HS-27A (cell line): Measurements from ENCODE around the gene CLASP2.
"Not testable (repeated sequence)": the region's sequence is repeated elsewhere in the genome, so short reads cannot be mapped to it uniquely, and the experiment has no call there.

Experiments
- DNase-seq: peaks from one replicate; pipeline ENCODE4 v3.0.0-alpha.2; 2012; ENCODE audit warnings: low read depth, missing footprints

Gene CLASP2

DNA sequence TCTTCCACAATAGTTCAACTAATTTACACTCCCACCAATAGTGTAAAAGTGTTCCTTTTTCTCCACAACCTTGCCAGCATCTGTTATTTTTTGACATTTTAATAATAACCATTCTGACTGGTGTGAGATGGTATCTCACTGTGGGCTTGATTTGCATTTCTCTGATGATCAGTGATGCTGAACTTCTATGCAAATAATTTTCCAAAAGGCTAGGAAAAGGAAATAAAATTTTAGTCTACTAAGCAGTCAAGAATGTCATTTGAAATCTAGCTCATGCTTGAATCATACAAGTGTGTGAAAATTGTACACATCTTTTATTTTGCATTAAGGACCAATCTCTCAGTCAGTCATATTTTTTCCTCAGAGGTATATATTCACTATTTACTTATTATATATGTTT, 176.1 kb downstream of the CLASP2 start:
- DNase-seq: no peak

DNA sequence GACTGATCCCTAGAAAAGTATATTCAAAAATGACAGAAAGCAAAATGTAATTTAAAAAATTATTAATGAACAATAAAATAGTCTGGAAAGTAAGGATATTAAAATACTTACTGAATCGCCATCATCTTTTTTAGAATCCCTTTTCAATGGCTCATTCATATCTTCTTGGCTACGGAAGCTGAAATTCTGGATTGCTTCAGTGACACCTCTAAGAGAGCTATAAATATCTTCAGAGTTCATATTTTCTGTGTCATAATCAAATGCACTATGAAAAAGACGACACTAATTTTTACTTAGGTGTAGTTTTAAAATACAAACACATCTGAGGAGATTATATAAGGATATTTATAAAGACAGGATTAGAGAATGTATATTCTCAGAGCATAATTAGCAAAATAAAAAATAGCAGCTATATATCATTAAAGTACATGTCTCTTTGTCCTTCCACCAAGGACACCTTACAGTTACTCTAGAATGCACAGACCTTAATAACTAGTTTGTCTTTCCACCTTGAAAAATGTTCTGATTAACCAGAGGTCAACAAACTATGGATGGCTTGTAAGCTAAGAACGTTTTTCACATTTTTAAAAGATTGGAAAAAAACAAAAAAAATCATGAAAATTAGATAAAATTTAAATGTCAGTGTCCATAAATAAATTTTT, 179.2 kb downstream of the CLASP2 start:
- DNase-seq: no peak

DNA sequence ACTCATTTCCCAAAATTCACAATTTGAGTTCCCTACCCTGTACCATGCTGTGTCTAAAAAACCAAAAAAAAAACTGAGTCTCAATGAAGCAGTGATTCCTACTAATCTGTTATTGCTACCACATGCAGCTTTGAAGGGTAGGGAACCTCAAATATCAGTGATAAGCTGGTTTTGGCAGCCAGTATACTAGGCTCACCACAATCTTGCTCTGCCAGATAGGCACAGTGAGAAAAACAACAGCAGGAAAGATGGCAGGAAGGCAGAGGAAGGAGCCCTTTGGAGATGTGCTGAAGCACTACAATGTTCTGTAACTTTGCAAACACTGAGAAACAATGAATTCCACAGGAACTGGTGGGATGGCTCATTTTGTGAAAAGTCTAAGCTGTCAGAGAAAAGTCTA, 180.9 kb downstream of the CLASP2 start:
- no peak for DNase-seq

DNA sequence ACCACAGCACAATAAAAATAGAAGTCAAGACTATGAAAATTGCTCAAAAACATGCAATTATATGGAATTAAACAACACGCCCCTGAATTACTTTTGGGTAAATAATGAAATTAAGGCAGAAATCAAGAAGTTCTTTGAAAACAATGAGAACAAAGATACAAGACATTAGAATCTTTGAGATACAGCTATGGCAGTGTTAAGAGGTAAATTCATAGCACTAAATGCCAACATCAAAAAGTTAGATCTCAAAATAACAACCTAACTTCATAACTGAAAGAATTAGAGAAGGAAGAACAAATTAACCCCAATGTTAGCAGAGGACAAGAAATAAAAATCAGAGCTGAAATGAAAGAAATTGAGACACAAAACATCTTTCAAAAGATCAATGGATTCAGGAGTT, 191.3 kb downstream of the CLASP2 start:
- no peak for DNase-seq

DNA sequence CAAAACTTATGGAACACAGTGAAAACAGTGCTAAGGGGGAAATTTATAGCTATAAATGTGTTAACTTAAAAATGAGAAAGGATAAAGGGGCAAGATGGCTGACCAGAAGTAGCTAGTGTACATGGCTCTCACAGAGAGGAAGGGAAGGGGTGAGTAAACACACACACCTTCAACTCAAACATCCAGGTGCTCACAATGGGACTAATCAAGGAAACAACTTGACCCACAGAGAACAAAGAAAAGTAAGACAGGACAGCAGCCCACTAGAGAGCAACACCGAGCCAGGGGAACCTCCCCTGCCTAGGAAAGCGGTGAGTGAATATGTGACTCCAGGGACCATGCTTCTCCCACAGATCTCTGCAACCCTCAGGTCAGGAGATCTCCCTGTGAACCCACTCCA, 192.8 kb downstream of the CLASP2 start:
- no peak for DNase-seq

DNA sequence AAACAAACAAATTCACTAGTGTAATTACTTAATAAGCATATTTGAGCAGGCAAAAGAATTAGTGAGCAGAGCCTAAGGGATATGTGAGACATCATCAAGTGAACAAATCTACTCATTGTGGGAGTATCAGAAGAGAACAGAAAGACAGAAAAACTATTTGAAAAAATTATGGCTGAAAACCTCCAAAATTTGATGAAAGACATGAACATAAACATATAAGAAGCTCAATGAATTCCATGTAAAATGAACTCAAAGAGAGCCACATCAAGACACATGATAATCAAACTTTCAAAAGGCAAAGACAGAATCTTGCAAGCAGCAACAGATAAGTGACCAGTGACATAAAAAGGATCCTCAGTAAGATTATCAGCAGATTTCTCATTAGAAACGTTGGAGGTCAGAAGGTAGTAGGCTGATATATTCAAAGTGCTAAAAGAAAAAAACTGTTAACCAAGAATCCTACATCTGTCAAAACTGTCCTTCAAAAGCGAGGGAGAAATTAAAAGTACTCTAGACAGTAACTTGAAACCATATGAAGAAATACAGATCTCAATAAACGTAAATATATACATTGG, 194.9 kb downstream of the CLASP2 start:
- DNase-seq: no peak

DNA sequence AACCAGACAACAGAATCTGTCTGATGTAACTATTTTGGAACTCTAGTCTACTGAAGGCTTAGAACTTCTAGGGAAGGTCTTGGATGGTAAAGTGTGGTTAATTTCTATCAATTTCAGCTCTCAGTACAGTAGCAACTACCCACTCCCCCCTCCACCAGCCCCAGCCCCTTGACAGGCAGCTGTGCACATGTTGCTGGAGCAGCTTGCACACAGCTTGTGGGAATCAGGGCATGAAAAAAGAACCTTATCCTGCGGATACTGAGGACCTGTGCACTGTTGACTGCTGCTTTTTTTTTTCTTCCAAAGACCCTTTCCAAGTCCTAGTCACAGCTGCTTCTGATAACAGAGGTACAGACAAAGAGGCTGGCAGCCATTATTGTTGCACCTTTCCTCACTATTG, 196.3 kb downstream of the CLASP2 start:
- no peak for DNase-seq

DNA sequence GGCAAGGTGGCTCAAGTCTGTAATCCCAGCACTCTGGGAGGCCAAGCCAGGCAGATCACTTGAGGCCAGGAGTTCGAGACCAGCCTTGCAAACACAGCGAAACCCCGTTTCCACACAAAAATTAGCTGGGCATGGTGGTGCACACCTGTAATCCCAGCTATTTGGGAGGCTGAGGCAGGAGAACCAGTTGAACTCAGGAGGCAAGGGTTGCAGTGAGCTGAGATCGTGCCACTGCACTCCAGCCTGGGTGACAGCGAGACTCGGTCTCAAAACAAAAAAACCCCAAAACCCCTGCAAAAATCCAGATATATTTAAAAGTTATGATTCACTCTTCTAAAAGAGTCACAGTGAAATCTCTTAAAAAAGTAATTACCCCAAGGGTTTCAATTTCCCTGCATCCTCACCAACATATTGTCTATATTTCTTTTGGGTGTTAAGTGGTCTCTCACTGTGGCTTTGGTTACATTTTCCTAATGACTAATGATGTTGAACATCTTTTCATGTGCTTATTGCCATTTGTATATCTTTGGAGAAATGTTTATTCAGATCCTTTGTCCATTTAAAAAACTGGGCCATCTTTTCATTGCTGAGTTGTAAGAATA, 204.7 kb downstream of the CLASP2 start:
- DNase-seq: no peak

DNA sequence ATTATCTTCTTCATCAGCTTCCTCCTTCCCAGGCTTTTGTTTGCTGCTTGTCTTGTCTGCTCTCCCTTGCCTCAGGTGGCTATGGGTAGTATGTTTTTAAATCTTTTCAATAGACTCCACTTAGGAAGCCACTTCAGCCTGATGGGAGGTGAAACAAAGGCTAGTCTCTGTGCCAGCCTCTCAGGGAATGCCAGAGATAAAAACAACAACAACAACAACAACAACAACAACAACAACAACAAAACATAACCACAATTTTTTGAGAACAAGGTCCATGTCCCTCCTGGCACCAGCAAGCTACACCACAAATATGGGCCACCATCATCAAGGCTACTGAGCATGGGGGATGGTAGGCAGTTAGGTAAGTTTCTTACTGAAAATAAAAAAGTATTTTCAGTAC, 213.0 kb downstream of the CLASP2 start:
- no peak for DNase-seq

DNA sequence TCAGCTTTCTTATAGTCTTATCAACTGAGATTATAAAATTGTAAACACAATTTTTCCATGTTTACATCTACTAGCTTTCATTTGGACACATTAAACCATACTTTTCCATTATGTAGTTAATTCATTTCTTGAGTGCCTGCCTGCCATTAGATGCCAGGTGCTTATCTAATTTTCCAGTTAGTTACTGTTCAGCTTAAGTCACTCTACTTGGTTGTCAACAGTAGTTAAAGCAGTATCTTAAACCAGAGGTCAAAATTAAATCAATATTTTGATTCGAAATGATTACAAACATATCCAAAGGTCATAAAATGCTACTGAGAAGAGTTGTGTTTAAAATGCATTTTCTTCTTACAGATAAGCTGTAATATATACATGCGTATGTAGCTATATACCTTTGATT, 221.6 kb downstream of the CLASP2 start:
- DNase-seq: no peak

DNA sequence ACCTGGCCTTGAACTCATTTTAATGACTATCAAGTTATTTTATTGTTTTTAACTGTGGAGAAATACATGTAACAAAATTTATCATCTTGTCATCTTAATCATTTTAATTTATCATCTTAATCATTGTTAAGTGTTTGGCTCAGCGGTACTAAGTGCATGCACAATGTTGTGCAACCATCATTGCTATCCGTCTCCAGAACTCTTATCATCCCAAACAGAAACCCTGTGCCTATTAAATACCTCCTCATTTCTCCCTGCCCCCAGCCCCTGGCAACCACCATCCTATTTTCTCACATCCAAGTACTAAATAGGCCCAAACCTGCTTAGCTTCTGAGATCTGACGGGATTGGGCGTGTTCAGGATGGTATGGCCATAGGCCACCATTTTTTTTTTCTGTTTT, 226.3 kb downstream of the CLASP2 start:
- no peak for DNase-seq

DNA sequence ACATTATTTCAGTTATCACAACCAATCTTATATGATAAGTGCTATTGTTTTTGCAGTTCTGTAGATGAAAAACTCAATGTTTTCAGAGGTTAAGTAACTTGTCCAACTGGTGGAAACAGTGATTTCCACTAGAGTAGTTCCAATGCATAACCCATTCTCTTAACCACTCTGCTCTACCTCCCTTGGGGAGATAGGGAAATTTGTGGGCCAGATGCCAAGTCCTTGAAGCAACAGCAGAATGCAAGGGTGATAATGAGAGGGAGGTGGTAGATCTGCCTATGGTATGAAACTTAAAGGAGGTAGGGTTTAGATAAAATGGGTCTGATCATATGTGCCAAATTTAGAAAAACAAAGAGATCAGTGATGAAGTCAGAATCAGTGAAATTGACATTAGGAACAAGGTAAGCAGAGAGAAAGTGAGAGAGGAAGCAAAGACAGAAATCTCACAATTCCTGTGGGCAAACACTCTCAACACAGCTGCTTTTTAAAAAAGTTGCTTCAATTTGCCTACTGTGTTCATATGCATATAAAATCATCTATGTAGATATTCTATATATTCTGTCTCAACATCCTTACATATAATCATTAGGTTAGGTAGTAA, 227.3 kb downstream of the CLASP2 start:
- no peak for DNase-seq

DNA sequence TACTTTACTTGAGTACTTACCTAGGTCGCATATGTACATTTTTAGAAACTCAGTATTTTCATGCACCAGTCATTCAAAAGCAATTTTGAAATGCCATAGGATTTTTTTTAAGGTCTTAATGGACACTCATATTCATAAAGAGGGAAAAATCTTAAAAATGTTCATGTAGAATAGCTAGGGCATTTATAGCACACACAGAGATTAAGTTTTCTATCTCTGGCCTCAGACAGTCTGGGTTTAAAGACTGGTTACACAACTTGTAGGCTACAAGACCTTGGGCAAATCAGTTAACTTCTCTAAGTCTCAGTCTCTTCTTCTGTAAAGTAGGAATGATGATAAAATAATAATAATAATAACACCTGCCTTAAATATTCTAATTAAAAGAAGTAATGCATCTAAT, 229.4 kb downstream of the CLASP2 start:
- no peak for DNase-seq

DNA sequence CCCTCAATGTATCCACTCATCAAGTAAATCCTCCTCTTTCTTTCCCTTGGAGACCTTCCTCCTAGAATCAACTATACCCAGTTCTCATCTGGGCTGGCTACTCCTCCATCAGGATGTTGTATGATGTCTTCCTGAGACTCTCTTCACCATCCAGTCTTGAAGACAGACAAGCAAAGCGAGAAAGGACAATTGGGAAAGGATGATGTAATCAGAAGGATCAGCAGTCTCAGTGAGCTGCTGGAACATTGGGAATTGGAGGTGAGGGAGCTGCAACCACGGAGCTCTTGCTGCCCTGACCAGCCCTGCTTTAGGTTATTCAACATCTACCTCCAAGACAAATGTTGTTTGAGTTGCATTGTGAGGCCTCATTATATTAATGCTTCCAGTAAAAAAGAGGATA, 229.8 kb downstream of the CLASP2 start:
- no peak for DNase-seq

DNA sequence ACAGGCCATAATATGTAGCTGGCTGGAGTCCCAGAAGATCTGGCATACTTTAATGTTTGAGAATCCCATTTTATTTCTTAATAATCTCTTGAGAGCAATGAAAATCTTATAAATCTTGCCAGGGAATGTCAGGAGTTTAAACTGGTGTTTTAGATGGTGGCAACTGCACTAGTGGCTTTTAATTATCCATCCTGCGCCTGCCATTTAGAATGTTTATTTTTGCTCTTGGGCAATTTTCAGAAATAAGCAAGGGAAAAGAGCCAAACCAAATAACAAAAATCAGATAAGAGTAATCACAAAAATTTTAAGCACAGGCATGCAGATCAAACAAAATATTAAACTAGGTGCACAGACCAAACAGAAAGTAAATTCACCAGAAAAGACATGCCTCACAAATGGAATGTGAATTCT, 235.9 kb downstream of the CLASP2 start:
- DNase-seq: no peak

DNA sequence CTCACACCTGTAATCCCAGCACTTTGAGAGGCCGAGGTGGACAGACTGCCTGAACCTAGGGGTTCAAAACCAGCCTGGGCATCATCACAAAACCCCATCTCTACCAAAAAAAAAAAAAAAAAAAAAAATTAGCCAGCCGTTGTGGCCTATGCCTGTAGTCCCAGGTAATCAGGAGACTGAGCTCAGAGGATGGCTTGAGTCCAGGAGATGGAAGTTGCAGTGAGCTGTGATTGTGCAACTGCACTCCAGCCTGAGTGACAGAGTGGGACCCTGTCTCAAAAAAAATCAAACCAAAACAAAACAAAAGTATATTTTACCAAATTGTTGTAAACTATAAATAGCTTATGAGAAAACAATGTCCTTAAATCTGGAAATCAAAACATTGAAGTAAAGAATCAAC, 243.2 kb downstream of the CLASP2 start:
- DNase-seq: no peak

DNA sequence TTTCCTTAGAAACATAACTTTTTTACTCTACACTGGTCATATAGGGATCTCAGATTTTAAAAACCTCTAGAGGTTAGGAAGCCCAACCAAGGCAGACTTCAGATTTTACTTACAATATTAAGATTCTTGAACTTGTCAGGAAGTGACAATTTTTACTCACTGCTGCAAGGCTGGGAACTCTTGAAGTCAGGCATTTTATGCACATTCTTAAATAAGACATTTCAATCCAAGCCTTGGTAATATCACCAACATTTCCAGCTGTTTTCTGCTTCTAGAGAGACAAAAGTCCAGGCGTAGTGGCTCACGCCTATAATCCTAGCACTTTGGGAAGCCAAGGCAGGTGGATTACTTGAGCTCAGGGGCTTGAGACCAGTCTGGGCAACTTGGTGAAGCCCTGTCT, 244.2 kb downstream of the CLASP2 start:
- DNase-seq: no peak

DNA sequence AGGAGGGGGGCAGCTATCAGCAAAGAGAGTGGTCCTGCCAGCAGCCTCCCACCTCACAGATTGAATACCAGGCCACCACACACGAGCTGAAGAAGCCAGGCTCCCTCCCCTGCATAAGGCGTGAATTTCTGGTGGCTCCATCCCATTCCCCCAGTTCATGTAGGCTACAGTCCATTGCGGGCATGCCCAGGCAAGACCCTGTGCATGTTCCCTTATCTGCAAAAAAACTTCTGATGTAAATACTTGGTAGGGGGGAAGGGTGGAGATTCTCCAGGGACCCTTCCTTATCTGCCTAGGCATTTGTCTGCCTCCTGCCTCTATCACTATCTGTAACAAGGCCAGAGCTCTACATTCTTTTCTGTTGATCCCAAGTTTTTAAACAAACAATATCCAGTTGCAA, 250.3 kb downstream of the CLASP2 start:
- no peak for DNase-seq

DNA sequence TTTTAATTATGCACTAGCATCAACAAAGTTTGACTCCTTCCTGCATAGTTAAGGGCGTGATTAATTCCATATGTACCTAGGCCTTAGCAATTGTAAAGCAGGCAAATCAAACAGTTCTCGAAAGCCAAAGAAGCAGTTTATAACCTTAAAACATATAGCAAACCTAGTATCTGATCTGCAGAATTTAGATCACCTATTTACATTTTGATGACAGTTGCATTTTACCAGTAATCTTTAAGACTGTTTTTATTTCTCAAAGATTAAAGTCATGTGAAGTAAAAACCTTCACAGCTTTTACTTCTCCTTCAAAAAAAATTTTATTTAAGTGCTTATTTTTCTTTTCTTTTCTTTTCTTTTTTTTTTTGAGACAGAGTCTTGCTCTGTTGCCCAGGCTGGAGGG, 257.0 kb downstream of the CLASP2 start:
- no peak for DNase-seq

DNA sequence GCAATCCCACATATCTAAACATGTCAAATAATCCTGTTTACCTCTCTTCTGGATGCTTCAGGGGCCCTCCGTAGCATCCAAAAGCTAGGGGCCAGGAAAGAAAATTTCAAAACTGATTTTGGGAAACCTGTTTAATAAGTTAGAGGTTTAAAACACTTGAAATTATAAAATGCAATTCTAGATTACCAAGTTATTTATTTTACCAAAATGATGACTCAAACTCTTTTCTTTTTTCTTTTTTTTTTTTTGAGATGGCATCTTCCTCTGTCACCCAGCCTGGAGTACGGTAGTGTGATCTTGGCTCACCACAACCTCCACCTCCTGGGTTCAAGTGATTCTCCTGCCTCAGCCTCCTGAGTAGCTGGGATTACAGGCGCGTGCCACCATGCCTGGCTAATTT, 258.5 kb downstream of the CLASP2 start:
- DNase-seq: not testable (repeated sequence)

DNA sequence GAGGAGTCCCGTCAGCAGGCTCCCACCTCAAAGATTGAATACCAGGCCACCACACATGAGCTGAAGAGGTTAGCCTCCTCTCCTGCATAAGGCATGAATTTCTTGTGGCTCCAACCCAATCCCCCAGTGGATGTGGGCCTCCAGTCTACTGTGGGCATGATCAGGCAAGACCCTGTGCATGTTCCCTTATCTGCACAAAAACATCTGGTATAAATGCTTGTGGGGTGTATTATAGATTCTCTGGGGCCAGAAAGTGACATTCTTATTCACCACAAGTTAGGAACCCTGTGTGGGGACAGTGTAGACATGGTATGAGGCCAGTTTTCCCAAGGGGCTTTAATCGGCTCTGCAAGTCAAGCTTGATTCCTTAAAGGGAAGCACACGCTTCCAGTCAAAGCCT, 259.6 kb downstream of the CLASP2 start:
- no peak for DNase-seq

DNA sequence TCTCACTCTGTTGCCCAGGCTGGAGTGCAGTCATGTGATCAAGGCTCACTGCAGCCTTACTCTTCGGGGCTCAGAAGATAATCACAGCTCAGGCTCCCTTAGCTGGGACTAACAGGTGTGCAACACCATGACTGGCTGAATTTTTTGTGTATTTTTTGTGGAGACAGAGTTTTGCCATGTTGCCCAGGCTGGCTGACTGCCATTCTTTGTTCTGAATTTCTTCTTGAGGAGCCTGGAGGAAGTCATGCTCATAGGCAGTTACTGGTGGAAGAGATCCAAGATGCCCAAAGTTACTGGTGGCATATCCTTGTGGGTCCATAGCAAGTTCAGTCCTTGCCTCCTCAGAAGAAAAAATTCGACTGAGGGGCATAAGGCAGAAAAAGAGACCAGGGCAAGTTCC, 261.3 kb downstream of the CLASP2 start:
- DNase-seq: no peak

DNA sequence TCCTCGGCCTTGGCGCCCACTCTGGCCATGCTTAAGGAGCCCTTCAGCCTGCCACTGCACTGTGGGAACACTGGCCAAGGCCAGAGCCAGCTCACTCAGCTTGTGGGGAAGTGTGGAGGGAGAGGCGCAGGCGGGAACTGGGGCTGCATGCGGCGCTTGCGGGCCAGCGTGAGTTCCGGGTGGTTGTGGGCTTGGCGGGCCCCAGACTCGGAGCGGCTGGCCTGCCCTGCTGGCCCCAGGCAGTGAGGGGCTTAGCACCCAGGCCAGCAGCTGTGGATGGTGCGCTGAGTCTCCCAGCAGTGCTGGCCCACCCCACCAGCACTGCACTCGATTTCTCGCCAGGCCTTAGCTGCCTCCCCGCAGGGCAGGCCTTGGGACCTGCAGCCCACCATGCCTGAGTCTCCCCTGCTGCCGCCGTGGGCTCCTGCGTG, 264.7 kb downstream of the CLASP2 start:
- DNase-seq: no peak

DNA sequence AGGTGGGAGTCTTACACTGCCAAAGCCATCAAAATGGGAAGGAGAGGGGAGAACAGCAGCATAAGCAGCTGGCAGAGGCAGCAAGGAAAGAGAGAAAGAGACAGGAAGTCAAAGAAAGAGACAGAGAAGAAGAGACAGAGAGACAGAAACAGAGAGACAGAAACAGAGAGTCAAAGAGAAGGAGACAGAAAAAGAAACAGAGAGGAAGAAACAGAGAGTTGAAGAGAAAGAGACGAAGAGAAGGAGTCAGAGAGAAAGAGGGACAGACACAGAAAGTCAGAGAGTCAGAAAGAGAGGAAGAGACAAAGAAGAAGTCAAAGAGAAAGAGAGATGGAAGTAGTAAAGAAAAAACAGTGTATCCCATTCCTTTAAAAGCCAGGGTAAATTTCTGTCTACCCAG, 266.1 kb downstream of the CLASP2 start:
- DNase-seq: not testable (repeated sequence)
